DMS 273 treated with DMSO at 0.1 percent for 48 hours (cell line): ENCODE data around the gene PCED1B.

Experiments used
- DNase-seq: peaks from one replicate; lab custom pipeline; 2025; lab: John Stamatoyannopoulos, UW

PCED1B gene

DNA sequence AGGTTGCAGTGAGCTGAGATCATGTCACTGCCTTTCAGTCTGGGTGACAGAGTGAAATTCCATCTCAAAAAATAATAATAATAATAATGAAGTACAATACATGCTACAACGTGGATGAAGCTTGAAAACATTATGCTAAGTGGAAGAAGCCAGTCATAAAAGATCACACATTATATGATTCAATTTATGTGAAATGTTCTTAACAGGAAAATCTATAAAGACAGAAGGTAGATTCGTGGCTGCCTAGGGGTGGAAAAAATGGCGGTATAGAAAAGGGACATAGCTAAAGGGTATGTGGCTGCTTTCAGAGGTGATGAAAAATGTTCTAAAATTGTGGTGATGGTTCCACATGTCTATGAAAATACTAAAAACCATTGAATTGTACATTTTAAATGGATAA is 41.3 kb downstream of the PCED1B start:
- DNase-seq = no peak

DNA sequence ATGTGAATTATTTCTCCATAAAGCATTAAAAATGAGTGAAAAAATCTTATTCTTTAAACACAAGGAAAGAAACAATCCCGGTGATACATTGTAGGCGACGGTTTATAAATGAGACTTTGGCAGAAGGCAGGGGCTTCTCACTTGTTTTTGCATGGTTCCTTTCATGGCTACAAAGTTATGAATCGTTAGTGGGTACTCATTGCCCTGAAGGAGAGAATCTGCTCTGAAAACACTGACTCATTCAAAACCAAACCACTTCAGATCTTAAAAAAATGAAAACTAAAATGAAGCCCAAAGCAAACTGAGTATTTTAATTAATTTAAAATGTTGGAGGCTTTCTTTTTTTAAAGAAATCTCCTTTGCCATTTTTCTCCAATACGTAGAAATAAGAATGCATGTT is 41.7 kb downstream of the PCED1B start:
- no peak for DNase-seq

DNA sequence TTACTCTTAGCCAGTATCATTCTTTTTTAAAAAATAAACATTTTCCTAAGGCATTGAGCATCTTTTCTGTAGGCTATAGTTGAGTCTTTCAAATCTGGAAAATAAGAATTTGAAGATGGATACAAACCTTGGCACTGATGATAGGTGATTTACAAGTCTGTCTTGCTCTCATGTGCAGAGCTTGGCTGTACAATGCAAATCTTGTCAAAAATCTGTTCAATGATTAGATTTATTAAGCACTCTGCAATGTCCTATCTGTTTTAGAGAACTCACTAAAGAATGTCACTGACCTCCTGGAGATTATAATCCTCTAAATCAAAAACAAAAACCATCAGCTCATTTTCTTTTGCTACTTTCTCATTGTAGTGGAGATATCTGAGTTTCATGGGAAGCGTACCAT is 43.2 kb downstream of the PCED1B start:
- DNase-seq = no peak

DNA sequence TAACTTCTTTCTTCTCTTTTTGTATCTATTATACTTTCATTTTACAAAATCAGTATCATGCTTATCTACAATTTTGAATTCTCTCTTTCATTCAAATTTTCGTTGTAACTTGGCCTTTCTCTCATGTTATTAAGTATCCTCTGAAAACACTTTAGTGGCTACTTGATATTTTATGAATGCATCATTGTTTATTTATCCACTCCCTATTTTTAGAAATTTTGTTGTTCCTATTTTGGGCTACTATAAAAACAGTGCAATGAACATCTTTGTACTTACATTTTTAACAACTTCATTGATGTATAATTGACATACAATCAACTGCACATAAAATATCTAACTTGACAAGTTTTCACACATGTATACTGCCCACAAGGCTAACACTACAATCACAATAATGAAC is 44.3 kb downstream of the PCED1B start:
- no peak for DNase-seq

DNA sequence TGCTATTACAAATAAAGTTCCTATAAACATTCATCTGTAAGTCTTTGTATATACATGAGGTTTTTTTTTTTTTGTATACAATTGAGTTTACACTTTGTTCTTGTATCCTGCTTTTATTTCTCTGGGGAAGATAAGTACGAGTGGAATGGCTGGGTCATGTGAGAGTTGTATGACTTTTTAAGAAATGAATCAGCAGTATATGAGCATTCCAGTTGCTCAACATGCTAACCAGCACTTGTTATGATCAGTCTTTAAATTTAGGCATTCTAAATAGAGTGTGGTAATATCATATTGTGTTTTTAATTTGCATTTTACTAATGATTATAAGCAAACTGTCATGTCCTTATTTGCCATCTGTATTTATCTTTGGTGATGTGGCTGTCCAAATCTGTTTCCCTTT is 45.0 kb downstream of the PCED1B start:
- DNase-seq = no peak

DNA sequence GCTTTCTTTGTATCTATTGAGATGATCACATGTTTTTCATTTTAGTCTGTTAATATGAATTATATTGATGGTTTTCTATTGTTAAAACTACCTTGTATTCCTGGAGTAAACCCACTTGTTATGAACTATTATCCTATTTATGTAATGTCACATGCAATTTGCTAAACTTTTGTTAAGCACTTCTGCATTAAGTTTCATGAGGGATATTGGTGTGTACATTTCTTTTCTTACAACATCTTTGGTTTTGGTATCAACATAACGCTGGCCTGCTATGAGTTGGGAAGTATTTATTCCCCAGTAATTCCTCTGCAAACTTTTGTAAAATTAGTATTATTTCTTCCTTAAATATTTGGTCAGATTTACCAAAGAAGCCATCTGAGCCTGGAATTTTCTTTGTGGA is 46.8 kb downstream of the PCED1B start:
- DNase-seq = no peak

DNA sequence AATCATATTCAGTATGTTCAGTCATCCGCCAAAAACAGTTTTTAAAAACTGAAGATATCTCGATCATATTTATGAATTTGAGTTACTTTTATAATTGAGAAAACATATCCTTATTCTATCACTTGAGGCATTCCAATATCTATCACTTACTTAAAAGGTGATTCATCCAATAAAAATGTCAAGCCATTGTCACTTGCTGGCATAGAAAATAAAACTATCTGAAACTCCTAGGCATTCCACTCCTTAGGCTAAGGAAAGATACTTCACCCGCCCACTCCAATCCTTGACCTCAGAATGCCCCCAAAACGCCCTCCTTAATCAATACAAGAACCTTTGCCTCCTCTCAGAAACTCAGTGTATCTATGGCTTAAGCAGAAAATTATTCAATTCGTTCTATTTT is 51.6 kb downstream of the PCED1B start:
- DNase-seq = no peak

DNA sequence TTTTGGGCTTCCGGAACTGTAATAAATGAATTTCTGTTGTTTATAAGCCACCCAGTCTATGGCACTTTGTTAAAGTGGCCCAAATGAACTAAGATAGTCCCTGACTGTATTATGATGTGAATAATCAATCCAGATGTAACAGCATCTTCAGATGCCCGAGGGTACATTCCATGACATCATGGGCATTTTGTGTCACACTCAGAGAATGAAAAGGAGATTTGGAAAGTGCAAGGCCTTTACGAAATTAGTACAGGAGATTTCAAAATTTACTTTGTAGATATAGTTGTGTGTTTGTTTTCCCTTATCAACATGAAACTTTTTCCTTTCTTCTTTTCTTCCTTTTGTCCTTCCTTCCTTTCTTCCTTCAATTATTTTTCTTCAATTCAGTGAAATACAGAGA is 54.6 kb downstream of the PCED1B start:
- DNase-seq = no peak

DNA sequence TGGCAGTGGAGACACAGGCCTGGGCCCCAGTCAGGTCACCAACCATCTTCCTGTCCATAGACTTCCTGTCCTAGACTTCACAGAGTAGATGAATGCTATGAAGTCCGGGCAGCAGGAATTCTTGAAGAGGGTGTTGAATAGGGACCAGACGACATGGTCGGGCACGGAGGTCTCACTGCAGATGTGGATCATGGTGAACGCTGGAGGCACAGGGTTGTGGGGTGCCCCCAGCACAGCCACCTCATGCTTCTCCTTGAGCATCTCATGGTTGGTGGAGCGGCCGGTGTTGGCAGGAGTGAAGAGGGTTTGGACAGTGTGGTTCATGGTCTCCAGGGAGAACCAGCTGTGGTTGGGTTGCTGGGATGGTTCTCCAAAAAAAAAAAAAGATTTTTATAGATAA is 56.2 kb downstream of the PCED1B start:
- no peak for DNase-seq

DNA sequence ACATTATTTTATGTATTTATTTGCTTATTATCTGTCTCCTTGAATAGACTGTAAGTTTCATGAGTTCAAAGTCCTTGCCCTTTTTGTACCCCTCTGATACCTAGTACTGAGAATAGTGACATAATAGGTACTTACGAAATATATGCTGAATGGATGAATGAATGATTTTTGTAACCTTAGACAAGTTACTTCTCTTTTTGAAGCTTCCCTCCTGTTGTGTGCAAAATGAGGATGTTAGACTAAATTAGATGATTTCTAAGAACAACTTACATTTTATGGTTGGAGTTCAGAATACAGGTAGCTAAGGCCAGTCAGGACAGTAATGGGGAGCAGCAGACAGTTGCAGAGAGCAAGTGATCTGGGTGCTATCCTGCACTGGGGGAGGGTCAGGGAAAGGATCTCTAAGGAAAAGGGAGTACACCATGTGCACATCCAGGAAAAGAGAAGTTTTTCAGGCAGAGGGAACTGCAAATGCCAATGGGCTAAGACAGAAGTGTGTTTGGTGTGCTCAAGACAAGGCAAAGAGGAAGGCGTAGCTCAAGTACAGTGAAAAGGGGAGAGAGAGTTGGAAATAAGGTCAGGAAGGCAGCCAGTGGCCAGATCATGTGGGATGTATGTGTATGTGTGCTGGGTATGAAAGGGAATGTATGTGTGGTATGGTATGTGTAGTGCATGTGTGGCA is 59.7 kb downstream of the PCED1B start:
- DNase-seq = no peak

DNA sequence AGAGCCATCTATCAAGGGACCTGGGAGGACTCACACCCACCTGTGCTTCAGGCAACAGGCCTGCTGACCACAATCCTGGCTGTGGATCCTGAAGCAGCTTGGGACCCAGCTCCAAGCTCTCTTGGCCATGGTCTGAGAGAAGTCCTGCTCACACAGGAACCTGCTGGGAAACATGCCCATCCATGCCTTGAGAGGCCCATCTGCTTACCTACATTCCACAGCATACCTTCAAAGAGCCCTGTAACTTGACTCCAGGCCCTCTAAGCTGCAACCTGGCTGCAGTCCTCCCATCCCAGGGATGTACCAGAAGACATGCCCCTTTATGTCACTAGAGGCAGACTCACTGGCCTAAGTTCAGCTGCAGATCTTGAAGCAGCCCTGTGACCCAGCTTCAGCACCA is 62.0 kb downstream of the PCED1B start:
- no peak for DNase-seq

DNA sequence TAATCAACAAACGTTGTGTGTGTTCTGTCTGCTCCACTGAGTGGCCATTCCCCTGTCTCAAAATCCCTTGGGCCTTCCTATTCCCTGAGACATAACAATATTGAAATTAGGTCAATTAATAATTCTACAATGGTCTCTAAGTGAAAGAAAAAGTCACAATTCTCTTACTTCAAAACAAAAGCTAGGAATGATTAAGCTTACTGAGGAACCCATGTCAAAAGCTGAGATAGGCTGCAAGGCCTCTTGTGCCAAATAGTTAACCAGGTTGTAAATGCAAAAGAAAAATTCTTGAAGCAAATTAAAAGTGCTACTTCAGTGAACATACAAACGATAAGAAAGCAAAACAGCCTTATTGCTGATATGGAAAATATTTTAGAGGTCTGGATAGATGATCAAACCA is 65.3 kb downstream of the PCED1B start:
- no peak for DNase-seq

DNA sequence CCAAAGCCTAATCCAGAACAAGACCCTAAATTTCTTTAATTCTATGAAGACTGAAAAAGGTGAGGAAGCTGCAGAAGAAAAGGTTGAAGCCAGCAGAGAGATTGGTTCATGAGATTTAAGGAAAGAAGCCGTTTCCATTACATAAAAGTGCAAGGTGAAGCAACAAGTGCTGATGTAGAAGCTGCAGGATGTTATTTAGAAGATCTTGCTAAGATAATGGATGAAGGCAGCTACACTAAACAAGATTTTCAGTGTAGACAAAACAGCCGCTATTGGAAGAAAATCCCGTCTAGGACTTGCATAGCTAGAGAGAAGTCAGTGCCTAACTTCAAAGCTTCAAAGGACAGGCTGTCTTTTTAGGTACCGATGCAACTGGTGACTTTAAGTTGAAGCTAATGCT is 65.8 kb downstream of the PCED1B start:
- DNase-seq = no peak

DNA sequence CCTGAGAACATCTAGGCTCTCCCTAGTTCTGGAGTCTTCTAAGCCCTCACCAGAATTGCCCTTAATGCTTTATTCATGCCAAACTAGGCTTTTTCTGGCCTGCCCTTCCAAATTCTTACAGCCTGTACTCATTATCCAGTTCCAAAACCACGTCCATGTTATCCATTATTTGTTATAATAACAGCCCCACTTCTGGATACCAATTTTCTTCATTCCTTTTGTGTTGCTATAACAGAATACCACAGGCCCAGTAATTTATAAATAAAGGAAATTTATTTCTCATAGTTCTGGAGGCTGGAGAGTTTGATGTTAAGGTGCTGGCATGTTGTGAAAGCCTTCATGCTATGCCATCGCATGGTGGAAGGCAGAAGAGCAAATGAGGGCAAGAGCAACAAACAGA is 68.3 kb downstream of the PCED1B start:
- DNase-seq = no peak

DNA sequence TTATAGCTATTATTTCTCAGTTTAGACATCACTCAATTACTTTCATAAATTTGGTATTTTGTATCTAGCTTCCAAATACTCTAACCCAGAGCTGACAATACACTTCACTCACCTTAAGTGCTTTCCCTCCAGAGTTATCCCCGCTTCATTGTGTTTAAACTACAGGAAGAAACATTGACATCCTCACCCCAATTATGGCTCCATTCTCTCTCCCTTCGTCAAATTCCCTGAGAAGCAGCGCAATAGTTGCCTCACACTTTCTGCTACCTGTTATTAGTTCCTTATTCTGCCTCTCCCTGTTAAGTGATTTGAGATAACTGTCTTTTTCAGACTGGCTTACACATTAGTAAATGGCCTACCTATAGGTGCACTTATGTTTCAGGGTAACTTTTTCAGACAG is 69.7 kb downstream of the PCED1B start:
- DNase-seq = no peak

DNA sequence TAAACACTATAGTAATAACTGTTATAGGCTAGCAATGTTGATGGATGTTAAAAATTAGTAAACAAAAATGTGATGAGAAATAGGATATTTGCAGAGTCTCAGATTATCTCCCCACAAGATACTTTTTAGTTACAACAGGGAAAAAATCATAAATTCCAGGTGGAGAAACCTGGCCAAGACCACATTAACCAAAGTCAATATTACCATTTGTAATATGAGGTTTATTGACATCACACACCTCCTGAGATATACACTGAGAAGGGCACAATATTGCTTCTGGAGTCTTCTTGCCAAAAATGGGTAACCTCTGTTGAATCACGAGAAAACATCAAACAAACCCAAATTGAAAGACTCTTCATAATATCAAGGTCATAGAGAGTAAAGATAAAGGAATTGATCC is 72.7 kb downstream of the PCED1B start:
- DNase-seq = no peak

DNA sequence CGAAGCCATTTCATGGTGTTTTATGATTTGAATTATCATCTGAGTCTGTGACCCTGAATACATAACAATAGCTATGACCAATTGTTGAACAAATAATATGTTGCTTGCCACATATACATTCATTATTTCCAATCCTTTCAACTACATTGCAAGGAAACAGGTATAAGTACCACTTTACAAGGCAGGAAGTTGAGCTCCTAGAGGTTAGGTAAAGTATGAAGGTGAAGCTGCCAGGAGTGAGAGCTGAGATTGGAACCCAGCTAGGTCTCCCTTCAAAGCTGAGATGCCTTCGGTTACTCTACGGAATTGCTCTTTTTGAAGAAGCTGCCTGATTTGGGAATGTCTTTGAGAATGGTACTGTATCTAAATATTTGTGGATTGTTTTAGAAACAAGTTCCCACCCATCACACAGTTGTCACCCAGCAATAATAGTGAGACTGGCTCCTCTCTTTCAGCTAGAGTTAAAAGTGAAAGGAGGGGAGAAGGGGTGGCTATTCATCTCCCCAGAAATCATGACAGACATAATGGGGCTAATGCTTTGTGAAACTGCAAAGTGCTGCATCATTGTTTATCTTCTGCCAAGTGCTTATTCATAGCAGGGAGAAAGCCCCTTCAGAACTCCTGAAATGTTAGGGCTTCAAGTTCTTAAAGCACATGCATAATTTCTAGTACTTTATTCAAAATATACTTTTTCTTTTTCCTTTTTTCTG is 76.2 kb downstream of the PCED1B start:
- no peak for DNase-seq

DNA sequence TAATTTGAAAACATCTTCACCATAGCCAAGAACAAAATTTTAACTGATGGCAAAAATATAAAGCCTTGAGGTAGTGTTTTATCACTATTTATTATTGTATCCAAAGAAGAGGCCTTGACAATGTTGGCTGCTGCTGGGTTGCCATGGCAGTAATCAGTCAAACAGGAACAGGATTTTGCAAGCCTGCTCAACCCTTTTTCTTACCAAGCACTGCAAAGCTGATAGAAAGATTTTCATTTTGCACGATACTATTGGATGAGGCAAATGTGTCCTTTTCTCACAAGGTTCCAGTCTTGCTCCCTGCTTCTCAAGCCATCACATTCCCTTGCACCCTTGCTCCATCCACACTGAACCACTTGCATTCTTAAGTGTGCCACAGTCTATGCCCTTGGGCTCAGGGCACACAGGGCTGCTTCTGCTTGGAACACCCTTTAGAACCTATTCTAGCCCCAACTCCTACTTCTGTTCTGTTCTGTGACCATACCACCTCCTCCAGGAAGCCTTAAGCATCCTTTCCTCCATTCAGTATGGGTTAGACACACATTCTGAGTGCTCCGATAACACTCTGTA is 76.8 kb downstream of the PCED1B start:
- DNase-seq = no peak

DNA sequence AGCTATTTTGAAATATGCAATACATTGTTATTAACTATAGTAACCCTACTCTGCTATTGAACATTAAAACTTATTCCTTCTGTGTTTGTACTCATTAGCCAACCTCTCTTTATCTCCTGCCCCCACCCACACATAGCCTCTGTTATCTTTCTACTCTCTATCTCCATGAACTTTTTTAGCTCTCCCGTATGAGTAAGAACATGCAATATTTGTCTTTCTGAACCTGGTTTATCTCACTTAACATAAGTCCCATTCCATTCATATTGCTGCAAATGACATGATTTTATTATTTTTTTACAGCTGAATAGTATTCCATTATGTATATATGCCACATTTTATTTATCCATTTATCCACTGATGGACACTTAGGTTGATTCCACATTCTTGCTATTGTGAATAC is 79.4 kb downstream of the PCED1B start:
- DNase-seq = no peak

DNA sequence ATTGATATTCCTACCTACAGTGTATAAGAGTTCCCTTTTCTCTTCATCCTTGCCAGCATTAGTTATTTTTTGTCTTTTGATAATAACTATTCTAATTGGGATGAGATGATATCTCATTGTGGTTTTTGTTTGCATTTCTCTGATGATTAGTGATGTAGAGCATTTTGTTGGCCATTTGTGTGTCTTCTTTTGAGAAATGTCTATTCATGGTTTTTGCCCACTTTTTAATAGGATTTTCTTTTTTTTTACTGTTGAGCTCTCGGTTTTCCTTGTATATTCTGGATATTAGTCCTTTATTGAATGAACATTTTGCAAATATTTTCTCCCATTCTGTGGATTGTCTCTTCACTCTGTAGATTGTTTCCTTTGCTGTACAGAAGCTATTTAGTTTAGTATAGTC is 79.9 kb downstream of the PCED1B start:
- DNase-seq = no peak

DNA sequence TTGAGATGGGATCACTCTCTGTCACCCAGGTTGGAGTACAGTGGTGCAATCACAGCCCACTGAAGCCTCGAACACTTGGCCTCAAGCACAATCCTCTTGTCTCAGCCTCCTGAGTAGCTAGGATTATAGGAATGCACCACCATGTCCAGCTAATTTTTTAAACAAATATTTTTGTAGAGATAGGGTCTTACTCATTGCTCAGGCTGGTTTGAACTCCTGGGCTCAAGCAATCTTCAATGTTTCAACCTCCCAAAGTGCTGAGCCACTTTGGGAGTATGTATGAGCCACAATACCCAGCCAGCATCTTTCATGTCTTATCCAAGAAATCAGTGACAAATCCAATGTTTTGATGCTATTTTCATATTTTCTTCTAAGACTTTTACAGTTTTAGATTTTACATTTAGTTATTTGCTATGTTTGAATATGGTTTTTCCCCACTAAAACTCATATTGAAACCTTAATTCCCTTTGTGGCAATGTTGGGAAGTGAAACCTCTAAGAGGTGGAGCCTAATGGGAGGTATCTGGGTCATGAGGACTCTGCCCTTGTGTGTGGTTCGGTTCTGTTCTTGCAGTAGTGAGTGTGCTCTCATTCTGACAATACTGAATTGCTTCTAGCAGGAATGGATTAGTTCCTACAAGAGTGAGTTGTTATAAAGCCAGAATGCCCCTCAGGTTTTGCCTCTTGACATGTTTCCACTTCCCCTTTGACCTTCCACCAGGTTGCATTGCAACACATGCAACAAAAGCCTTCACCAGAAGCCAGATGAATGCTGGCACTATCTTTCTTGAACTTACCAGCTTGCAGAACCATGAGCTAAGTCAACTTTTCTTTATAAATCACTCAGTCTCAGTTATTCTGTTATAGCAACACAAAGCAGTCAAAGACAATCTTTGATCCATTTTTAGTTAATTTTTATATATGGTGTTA is 81.2 kb downstream of the PCED1B start:
- no peak for DNase-seq

DNA sequence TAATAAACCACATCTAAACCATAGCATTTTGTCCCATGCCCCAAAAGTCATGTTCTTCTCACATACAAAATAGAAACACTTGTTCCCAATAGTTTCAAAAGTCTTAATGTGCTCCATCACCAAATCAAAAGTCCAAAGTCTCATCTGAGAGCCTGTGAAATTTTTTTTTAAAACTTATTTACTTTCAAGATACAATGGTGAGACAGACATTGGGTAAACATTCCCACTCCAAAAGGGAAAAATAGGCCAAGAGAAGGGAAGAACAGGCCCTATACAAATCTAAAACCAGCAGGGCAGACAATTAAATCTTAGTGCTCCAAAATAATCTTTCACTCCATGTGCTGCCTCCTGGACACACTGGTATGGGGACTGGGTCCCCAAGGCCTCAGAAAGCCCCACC is 84.7 kb downstream of the PCED1B start:
- no peak for DNase-seq
